Measurements from ENCODE around the gene DDX19B. TPM values are rescaled to one million over a fixed set of nuclear protein-coding genes. Genes with fewer than 3 reads are reported as not detected.

The DDX19B gene
- total and polyA plus RNA-seq, 10 donors = 17.5 to 35.3 (median 27.3) TPM

Small RNA genes within 50 kb of the gene (small RNA-seq; reads per million reads assigned to genes)
- 0 reads per million in 4 donors for gene RN7SL279P

Other genes starting within 250 kb of the DDX19B start
- 10 to 100 TPM; 25.3 to 48.4 (median 33.5) TPM for gene PDPR, start 184.9 kb upstream of the DDX19B start, total RNA-seq
- 1 to 10 TPM; 4.6 to 9.4 (median 6.4) TPM for gene PDPR, start 184.9 kb upstream of the DDX19B start, polyA plus RNA-seq
- gene CLEC18C, start 125.4 kb upstream of the DDX19B start, total RNA-seq = 1 to 10 TPM in 1 of 7 donors, under 1 TPM in 4, not detected in 2; 0.28 to 1.2 (median 0.60) TPM
- gene CLEC18C, start 125.4 kb upstream of the DDX19B start, polyA plus RNA-seq = under 1 TPM; 0.09 to 0.42 (median 0.11) TPM
- 10 to 100 TPM; 19.2 to 35.1 (median 24.8) TPM for gene EXOSC6, start 47.2 kb upstream of the DDX19B start, total RNA-seq
- 10 to 100 TPM; 10.6 to 16.4 (median 11.6) TPM for gene EXOSC6, start 47.2 kb upstream of the DDX19B start, polyA plus RNA-seq
- gene AARS1, start 9.7 kb upstream of the DDX19B start, total RNA-seq = 10 to 100 TPM; 45.3 to 80.9 (median 52.8) TPM
- gene AARS1, start 9.7 kb upstream of the DDX19B start, polyA plus RNA-seq = 10 to 100 TPM; 15.4 to 27.1 (median 20.4) TPM
- gene DDX19A, start 47.7 kb downstream of the DDX19B start, total RNA-seq = 10 to 100 TPM; 26.1 to 33.7 (median 29.7) TPM
- 10 to 100 TPM; 13.3 to 21.1 (median 14.3) TPM for gene DDX19A, start 47.7 kb downstream of the DDX19B start, polyA plus RNA-seq
- 10 to 100 TPM; 33.1 to 66.9 (median 48.1) TPM for gene ST3GAL2, start 139.9 kb downstream of the DDX19B start, total RNA-seq
- gene ST3GAL2, start 139.9 kb downstream of the DDX19B start, polyA plus RNA-seq = 10 to 100 TPM in 1 of 3 donors, 1 to 10 TPM in 2; 5.2 to 16.5 (median 7.2) TPM
- 10 to 100 TPM; 20.8 to 31.9 (median 27.1) TPM for gene FCSK, start 155.4 kb downstream of the DDX19B start, total RNA-seq
- gene FCSK, start 155.4 kb downstream of the DDX19B start, polyA plus RNA-seq = 10 to 100 TPM in 2 of 3 donors, 1 to 10 TPM in 1; 8.1 to 18.6 (median 16.7) TPM
- gene COG4, start 224.4 kb downstream of the DDX19B start, total RNA-seq = 10 to 100 TPM; 40.8 to 85.4 (median 62.7) TPM
- gene COG4, start 224.4 kb downstream of the DDX19B start, polyA plus RNA-seq = 10 to 100 TPM; 45.7 to 54.8 (median 51.6) TPM
- gene SF3B3, start 224.6 kb downstream of the DDX19B start, total RNA-seq = 100 to 1,000 TPM in 5 of 7 donors, 10 to 100 TPM in 2; 92.5 to 256 (median 205) TPM
- gene SF3B3, start 224.6 kb downstream of the DDX19B start, polyA plus RNA-seq = 10 to 100 TPM; 70.3 to 92.9 (median 82.9) TPM